ENCODE data around the gene MCEMP1. TPM values are rescaled to one million over a fixed set of nuclear protein-coding genes. Genes with fewer than 3 reads are reported as not detected.

MCEMP1 gene
- total RNA-seq, 1 experiment from 2014 or later, result not detected

- H3K36me3 ChIP-seq (ENCODE audit: control insufficient read depth, insufficient read depth, low read length), result no peaks in the 10 kb centered on the region; the same call in 1 of the 2 replicates
- ChIA-PET CTCF (interaction anchor here (0.6 to 0.9 kb wide), 6 partner anchors 13 to 208 kb away, joined by 3 to 12 read pairs (median 4); partner anchors contain the start of gene RETN), POLR2A (no interaction called here)
- peak; percentile 65 for ATAC-seq
- TF ChIP-seq POLR2AphosphoS5 (IDR thresholded peaks at IDR 0.05; ENCODE audit: low read depth, low read length) (no peak), REST (IDR thresholded peaks at IDR 0.05; ENCODE audit: insufficient read depth in 1 of 2, low read depth in 2 of 2, low read length in 1 of 2) (no peak), SIN3A (IDR thresholded peaks at IDR 0.05; ENCODE audit: borderline replicate concordance, insufficient read depth, low read depth, low read length) (no peak), CTCF (IDR thresholded peaks at IDR 0.05) (no peak; the same call in 1 of the 2 replicates), TCF7L2 (IDR thresholded peaks at IDR 0.05; ENCODE audit: low read depth, low read length) (no peak)
- H3K9me3 ChIP-seq (ENCODE audit: control insufficient read depth, insufficient read depth, low read depth, low read length), result no peaks in the 10 kb centered on the region
- H3K4me1 ChIP-seq (ENCODE audit: control insufficient read depth, insufficient read depth, low read length), result no peaks in the 10 kb centered on the region; the same call in 1 of the 2 replicates
- DNase-seq (ENCODE audit: low read depth, low spot score), result no peak
- H3K27me3 ChIP-seq (ENCODE audit: control insufficient read depth, insufficient read depth, low read length), result no peaks in the 10 kb centered on the region
- peak overlapping the region; percentile 67 to 85 for H3K4me3 ChIP-seq (ENCODE audit: low read depth in 2 of 2, low read length in 2 of 2)
- no TSS peak for BruUV-seq (replicated peaks)
- peak overlapping the region; percentile 69 for H3K27ac ChIP-seq (ENCODE audit: low read length)
- in situ Hi-C loops (cut with HindIII; ENCODE audit: low pct_unique_long_range_greater_than_20kb, low sequenced_read_pairs), result no loop called here
- intact Hi-C loops (cut with micrococcal nuclease; ENCODE audit: unreplicated experiment), result loop anchor here (5.0 kb wide), 1 partner anchor 114 kb away; no protein-coding TSS in a partner anchor
Measured at GRCh38 chr19:7681340-7682174, 4.7 kb downstream of the MCEMP1 start.

GRCh38 chr19:7682175-7682855, 5.4 kb downstream of the MCEMP1 start:
- Histone ChIP-seq H3K27me3 (ENCODE audit: control insufficient read depth, insufficient read depth, low read length) (no peaks in the 10 kb centered on the region), H3K27ac (ENCODE audit: low read length) (no peak overlapping the region), H3K36me3 (ENCODE audit: control insufficient read depth, insufficient read depth, low read length) (no peaks in the 10 kb centered on the region; the same call in 1 of the 2 replicates), H3K4me3 (ENCODE audit: low read depth in 2 of 2, low read length in 2 of 2) (no peak overlapping the region), H3K4me1 (ENCODE audit: control insufficient read depth, insufficient read depth, low read length) (no peaks in the 10 kb centered on the region; the same call in 1 of the 2 replicates), H3K9me3 (ENCODE audit: control insufficient read depth, insufficient read depth, low read depth, low read length) (no peaks in the 10 kb centered on the region)
- ATAC-seq, result no peak
- POLR2A ChIA-PET, result no interaction called here
- no peak for DNase-seq (ENCODE audit: low read depth, low spot score)
- intact Hi-C loops (cut with micrococcal nuclease; ENCODE audit: unreplicated experiment), result loop anchor here (5.0 kb wide), 1 partner anchor 115 kb away; no protein-coding TSS in a partner anchor
- TSS peak; percentile 91 for BruUV-seq (replicated peaks)
- TF ChIP-seq TCF7L2 (IDR thresholded peaks at IDR 0.05; ENCODE audit: low read depth, low read length), result no peak
- CTCF ChIA-PET, result no interaction called here
- in situ Hi-C loops (cut with HindIII; ENCODE audit: low pct_unique_long_range_greater_than_20kb, low sequenced_read_pairs), result no loop called here
